CD4-positive, alpha-beta T cell treated with Interleukin-6 at 100 ng/mL for 8 hours (primary cell): ENCODE data around the gene FGF2.
"Not testable (repeated sequence)": the region's sequence is repeated elsewhere in the genome, so short reads cannot be mapped to it uniquely, and the experiment has no call there.

Experiments used
- DNase-seq: peaks from one replicate; pipeline ENCODE4 v3.0.0-alpha.2; 2020; ENCODE audit warnings: mixed read lengths, low spot score

Gene FGF2

GRCh38 chr4:122847931-122848330, 21.3 kb downstream of the FGF2 start:
- DNase-seq = no peak

- DNase-seq = not testable (repeated sequence)
Measured at GRCh38 chr4:122849789-122850188, 23.2 kb downstream of the FGF2 start.

- no peak for DNase-seq
Measured at GRCh38 chr4:122851568-122851967, 24.9 kb downstream of the FGF2 start.

GRCh38 chr4:122854447-122855352, 28.1 kb downstream of the FGF2 start:
- no peak for DNase-seq

GRCh38 chr4:122855353-122855890, 28.8 kb downstream of the FGF2 start:
- no peak for DNase-seq

- DNase-seq = no peak
Measured at GRCh38 chr4:122857160-122857559, 30.5 kb downstream of the FGF2 start.

- DNase-seq = no peak
Measured at GRCh38 chr4:122858705-122859104, 32.1 kb downstream of the FGF2 start.

- no peak for DNase-seq
Measured at GRCh38 chr4:122861172-122861943, 34.7 kb downstream of the FGF2 start.

- no peak for DNase-seq
Measured at GRCh38 chr4:122863639-122864038, 37.0 kb downstream of the FGF2 start.

GRCh38 chr4:122865425-122865824, 38.8 kb downstream of the FGF2 start:
- no peak for DNase-seq

- DNase-seq = not testable (repeated sequence)
Measured at GRCh38 chr4:122868235-122868634, 41.6 kb downstream of the FGF2 start.

GRCh38 chr4:122873146-122873545, 46.5 kb downstream of the FGF2 start:
- no peak for DNase-seq

GRCh38 chr4:122873821-122874593, 47.4 kb downstream of the FGF2 start:
- no peak for DNase-seq

- DNase-seq = no peak
Measured at GRCh38 chr4:122875949-122876348, 49.3 kb downstream of the FGF2 start.

- DNase-seq = no peak
Measured at GRCh38 chr4:122876456-122876855, 49.8 kb downstream of the FGF2 start.

- no peak for DNase-seq
Measured at GRCh38 chr4:122879001-122879400, 52.4 kb downstream of the FGF2 start.

- no peak for DNase-seq
Measured at GRCh38 chr4:122882857-122883735, 56.5 kb downstream of the FGF2 start.

- no peak for DNase-seq
Measured at GRCh38 chr4:122884499-122884898, 57.9 kb downstream of the FGF2 start.

GRCh38 chr4:122889726-122890125, 63.1 kb downstream of the FGF2 start:
- no peak for DNase-seq

- DNase-seq = no peak
Measured at GRCh38 chr4:122890147-122890795, 63.6 kb downstream of the FGF2 start.

- DNase-seq = no peak
Measured at GRCh38 chr4:122894827-122895226, 68.2 kb downstream of the FGF2 start.
